HG03442 (cell line): ENCODE measurements around the gene SLC4A1AP.

Experiments used
- ATAC-seq: cut with Tn5 transposase; IDR thresholded peaks from one replicate; pipeline ENCODE4 v1.9.1; 2021; ENCODE audit warnings: mild to moderate bottlenecking, moderate library complexity; ENCODE audit not compliant: unreplicated experiment

Gene SLC4A1AP

DNA sequence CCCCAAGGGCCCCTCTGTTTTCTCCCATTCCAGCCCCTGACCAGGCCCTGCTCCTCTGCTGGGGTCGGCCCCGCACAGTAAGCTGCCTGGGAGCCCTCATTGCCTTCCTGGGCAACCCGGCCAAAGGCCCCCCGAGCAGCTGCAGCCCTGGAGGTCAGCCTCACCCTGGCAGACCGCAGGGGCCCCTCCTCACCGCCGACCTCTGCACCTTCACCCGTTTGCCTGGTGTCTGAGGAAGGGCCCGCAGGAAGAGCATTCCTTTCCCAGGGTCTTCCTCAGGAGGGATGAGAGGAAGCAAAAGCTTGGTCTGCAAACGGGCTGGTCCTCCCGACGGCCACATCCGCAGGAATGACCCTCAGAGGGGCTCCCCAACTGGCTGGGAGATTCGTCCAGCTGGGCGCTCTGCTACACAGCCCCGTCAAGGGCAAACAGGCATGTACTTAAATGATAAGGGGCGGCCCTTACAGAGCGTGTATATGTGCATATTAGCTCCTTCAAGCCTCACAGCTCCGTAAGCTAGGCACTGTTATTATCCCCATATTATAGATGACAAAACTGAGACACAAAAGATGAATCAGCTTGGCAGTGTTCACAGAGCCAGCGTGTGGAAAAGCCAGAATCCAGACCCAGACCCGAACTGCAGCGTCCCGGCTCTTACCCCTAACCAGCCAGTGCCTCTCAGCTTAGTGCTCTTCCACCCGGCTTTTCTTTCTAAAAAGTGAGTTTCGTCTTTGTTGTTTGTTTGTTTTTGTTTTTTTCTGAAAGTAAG is 52.8 kb downstream of the SLC4A1AP start:
- ATAC-seq = no peak

DNA sequence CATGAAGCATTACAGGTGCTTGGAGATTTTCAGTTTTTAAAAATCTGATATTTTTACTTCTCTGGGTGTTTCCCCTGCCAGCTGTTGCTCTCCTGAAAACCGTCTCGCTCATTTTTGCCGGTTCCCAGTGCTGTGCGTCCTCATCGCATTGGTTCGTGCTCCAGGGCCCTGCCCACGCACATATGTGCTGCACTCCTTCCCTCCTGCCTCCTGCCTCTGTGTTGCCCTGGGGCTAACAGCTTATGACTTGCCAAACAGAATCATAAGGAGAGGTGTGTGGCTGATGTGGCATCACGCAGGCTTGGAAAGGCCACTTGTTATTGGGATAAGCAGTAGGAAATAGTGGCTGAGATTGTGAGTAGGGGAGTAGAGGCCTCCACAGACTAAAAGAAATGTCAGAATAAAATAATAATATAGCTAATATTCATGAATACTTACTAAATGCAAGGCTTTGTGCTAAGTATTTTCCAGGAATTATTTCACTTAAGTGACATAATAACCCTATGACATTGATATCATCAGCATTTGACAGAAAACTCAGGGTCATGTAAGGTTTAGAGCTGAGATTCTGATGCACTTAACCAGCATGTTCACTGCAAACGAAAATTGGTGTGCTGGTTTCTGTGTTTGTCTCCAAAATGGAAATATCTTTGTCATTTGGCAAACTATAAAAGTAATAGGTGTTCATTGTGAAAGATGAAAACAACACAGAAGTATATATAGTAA is 53.5 kb downstream of the SLC4A1AP start:
- ATAC-seq = no peak

DNA sequence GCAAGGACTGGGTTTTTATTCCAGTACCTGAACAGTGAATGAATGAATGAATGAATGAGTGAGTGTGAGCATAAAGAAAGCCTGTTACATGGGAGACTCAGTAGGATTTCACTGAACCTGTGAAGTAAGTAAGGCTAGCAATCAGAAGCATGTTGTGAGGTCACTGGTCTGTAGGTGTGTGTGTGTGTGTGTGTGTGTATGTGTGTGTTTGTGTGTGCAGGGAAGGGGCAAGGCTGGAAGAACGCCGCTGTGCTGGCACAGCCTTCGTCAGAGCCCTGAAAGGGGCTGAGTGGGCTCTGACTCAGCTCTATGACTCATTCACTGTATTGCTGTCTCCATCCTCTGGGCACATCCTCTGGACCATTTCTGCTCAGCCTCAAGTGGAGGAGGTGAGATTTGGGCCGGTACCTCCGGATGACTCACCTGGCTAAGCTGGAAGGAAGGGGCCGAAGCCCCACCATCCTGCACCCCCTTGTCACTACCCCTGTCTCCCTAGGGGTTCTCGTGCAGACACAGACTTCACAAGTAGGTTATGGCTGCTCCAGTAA is 56.4 kb downstream of the SLC4A1AP start:
- ATAC-seq = no peak

DNA sequence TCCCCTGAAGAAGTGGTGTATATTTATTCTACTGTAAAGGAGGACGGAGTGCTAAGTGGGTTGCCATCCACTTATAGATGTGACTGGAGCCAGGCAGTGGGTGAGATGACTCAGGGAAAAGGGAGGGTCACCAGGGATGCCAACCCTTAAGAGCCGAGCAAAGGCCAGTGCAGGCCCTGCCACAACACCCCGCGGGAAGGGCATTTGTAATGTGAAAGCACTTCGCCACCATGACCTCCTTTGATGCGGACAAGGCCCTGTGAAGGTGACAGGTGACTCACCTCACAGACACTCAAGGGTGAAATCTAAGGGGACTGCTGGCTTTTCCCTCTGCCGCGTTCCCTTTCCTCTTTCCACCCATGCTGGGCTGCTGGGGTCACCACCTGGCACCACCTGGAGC is 57.6 kb downstream of the SLC4A1AP start:
- ATAC-seq = no peak

DNA sequence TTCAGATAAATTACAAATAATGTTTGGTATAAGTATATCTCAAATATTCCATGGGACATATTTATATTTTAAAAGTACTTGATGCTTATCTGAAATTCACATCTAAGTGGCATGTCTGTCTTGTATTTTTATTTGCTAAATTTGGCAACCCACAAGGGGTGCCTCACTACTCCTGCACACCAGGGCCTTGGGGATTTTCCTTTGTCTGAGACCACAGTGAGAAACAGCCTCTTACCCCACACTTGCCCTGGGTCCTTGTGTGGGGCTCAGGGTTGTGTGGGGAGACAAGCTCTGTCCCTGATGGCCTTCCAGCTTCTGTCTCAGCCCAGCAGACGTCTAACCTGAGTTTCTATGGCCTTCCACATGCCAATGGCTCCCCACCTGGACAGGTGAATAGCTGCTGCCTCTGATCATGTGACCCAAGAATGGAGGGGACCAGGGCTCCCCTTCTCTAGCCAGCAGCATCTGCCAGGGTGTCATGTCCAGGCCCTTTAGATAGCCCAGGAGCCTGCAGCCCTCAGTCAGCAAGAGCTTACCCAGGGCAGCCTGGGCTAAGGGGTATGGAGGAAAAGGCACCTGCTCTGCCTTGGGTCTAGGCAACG is 58.3 kb downstream of the SLC4A1AP start:
- ATAC-seq = no peak

DNA sequence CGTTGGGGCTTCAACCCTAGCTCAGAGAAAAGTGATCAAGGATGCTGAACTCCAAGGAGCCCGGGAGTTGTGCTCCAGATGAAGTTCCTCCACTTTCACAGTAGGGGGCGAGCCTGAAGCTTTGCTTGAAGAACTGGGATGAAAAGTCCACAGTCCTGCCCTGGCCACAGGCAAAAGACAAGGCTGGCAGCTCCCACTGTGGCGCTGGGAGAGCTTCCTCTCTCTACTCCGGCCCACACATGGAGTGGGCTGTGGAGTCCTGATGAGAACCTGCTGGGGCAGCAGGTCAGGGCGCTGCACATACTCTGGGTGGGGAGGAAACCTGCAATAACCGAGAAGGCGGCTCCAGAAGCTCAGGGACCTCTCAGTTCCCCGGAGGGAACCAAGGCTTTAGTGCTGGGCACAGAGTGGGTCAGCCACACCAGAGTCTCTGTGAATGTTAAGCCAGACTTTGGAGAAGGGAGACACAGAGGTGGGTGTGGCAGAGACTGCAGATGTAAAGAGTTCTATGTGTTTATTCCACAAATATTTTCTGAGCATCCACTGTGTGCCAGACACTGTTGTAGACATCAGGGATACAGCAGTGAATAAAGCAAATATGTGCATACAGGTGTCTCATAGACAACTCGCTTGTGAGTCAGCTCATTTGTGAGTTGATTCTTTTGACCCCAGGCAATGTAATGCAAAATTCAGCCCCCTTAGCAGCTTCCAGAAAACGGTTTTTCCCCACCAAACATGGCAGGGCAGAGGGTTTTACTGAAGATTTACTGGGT is 59.9 kb downstream of the SLC4A1AP start:
- no peak for ATAC-seq

DNA sequence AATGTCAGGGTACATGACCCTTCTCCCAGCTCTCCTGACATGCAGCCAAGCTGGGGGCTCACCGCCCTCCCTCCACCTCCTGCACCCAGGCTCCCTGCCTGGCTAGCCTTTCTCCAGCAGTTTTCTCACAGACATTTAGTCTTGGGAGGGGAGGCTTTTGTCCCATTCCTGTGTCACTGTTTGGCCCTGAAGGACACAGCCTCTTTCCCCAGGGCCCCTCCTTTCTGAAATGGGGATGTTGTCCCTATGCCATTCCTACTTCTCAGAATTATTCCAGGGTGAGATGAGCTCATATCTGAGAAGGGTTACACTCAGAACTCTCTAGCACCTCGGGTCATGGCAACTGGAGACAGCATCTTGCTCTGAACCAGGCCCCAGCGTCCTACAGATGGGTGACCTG is 60.5 kb downstream of the SLC4A1AP start:
- ATAC-seq = no peak

DNA sequence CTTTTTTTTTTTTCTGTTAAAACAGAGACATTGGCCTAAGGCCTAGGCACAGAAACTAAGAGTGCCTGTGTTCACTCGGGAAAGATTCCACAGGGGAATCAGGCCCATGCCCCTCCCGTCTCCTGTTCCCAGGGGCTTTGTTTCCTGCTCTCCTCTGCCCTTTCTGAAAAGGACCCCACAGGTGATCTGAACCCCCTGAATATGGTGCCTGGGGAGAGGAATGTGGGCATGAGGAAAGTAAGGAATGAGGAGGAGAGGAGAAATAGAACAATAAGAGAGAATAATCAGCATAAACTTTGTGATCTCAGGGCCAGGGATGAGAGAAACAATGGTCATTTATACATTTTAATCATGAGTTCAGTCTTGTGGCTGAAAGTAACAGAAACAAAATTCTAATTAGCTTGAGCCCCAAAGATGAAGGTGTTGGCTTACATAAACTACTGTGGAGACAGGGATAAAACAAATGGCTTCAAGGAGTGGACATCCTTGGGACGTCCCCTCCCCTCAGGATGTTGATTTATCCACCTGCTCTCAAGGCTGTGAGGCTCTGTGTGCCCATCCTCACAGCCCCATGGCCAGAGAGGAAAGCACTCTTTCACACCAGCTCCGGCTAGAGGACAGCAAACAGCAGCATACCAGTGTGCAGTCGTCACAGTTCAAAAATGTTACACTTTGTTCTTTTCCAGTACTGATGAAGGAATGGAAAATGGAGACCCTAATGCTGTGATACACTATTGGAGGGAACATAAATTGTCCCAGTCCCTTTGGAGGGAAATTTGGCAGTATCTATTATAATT is 61.4 kb downstream of the SLC4A1AP start:
- no peak for ATAC-seq

DNA sequence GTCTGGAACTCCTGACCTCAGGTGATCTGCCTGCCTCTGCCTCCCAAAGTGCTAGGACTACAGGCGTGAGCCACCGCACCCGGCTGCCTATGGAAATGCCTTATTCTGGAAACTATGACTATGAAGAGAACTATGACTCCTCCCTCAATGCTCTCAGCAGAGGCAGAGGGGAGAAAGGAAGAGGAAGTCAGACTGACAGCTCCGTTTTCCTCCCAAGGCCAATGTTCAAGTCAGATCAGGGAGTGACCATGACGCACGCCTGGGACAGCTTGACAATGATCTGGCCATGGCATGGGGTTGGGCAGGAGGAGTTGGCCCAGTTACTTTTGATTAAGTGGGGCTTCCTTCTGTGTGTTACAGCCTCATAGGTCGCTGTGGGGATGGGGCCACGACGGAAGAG is 63.6 kb downstream of the SLC4A1AP start:
- no peak for ATAC-seq

DNA sequence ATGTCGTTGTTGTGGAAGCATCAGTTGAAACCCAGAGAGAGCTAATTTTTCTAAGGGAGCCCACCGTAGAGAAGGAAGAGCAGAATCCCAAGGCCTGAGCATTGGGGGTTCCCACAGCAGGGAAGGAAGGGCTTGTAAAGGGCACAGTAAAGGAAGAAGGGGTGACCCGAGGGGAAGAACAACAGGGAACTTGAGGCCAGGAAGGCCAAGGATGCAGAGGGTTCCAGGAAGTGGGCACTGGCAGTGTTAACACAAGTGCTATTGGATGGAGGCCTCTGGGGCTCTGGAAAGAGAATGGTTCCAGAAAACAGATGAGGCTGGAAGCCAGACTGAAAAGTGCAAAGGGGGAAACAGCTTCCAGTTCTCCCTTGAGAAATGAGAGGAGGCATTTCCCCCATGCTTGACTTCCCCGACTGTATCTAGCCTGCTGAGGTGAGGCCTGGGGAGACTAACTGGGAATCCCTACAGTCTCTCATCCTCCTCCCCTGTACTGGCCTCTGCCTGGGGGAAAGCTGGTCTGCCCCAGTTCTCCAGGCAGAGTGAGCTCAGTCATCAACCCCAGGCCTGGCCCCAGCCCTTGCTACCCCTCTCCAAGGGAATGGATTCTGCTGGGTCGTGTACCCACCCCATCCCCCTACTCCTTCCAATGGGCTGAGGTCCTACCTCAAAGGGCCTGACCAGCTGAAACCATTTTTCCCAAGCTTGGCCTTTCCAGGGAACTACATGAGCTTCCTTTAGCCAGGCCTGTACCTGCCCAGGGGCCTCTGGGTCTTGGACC is 64.6 kb downstream of the SLC4A1AP start:
- ATAC-seq = no peak

DNA sequence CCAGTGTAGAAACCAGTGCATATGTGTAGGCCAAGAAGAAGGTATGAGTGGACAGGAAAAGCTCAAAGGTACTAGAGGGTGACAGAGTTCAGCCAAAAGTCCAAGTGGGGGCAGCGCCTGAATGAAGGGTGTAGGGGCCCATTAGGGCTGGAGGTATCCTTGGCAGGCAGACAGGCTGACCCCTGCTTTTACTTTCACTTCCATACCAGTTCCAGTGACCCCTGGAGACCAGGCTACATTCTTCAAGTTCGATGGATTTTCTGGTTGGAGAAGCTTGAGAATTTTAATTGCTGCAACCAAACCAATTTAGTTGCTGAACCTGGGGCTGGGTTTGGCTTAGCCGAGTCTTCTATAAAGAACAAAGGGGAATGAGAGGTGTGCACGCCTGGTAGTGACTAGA is 65.5 kb downstream of the SLC4A1AP start:
- ATAC-seq = no peak

DNA sequence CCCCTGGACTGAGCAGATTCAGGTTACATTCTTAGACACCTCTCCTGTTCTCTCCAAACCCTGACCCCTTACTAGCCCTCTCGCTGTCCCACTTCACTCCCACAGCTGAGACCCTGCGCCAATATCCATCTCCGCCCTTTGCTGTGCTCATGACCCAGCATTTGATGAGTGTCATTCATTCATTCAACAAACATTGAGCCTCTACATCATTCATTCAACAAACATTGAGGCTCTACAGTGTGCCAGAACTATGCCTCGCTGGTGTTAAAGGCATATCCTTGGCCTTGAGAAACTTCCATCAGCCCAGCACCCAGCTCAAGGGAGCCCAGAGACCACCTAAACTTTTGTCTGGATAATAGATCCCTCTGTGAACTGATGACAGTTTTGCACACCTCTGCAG is 65.9 kb downstream of the SLC4A1AP start:
- no peak for ATAC-seq

DNA sequence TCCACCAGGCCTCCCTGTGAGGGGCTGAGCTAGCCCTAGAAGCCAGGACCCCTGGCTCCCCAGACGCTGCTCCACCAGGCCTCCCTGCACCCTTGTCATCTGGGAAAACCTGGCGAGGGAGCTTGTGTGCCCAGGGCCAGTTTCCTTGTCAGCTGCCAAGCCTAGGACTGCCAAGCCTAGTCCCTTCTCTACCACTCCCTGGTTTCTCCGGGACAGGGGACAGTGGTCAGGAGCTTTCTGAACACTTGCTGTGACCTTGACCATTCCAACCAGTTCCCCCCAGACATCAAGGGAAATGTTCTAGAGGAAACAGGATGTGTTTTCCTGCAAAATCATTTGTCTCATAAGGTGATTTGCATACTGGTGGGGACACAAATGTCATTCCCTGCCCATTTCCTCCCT is 66.6 kb downstream of the SLC4A1AP start:
- no peak for ATAC-seq

DNA sequence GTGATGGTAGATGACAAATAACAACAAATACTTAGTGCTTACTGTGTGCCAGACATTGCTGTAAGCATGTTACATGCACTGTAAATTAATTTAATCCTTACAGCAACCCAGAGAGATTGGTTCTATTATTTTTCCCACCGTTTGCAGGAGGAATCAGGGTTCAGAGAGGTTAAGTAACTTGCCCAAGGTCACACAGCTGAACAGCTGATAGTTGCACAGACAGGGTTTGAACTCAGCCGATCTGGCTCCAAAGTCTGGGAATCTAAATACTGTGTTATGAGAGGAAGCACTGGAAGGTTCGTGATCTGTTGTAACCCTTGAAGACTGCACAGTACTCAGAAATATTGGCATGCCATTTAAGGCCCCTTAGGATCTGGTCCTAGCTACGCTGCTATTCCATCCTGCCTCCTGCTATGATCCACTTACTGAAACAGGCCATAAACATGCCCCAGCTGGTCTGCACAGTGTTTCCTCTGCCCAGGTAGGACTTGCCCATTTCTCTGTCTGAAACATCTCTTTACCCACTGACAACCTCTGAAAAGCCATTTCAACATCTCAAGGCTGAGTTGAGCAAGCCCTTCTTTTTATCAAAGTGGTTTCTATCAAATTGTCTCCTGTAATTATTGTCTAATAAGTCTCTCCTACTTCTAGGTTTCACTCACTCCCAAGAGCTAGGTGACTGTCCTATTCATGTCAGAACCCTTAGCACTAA is 67.4 kb downstream of the SLC4A1AP start:
- ATAC-seq = no peak

DNA sequence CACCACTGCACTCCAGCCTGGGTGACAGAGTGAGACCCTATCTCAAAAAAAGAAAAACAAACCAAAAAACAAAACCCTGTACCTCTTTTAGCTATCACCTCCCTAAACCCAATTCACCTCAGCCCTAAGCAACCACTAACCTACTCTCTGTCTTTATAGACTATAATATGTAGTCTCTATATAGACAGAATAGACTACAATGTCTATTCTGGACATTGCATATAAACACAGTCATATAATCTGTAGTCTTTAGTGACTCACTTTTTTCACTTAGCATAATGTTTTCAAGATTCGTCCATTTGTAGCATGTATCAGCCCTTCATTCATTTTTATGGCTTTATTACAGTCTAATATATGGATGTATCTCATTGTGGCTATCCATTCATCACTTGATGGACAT is 70.6 kb downstream of the SLC4A1AP start:
- no peak for ATAC-seq

DNA sequence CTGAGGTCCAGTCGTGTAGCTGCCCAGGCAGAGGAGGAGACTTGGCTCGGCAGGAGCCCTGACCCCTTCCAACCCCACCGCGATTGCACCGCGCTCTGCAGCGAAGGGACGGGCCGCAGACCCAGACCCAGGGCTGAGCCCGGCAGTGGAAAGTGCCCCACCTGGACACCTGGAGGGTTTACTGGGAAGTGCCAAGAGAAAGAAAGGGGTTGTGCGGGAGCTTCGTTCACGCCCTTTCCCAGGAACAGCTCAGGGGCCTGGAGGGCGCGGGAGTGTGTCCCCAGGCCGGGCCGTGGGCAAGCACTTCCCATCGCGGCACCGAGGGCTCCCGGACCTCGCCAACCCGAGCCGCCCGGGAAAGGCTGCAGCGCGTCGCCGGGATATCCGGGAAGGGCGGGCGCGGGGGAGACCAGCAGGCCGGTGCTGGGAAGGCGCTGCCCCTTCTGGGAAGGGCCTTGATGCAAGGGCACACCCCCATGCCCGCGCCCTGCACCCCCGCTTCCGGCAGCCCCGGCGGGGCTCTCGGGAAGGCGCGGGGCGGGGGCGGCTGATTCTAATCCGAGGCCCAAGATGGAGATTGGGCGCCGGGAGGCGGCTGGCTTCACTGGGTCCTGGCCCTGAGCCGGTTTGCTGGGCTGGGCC is 71.7 kb downstream of the SLC4A1AP start:
- ATAC-seq = no peak

DNA sequence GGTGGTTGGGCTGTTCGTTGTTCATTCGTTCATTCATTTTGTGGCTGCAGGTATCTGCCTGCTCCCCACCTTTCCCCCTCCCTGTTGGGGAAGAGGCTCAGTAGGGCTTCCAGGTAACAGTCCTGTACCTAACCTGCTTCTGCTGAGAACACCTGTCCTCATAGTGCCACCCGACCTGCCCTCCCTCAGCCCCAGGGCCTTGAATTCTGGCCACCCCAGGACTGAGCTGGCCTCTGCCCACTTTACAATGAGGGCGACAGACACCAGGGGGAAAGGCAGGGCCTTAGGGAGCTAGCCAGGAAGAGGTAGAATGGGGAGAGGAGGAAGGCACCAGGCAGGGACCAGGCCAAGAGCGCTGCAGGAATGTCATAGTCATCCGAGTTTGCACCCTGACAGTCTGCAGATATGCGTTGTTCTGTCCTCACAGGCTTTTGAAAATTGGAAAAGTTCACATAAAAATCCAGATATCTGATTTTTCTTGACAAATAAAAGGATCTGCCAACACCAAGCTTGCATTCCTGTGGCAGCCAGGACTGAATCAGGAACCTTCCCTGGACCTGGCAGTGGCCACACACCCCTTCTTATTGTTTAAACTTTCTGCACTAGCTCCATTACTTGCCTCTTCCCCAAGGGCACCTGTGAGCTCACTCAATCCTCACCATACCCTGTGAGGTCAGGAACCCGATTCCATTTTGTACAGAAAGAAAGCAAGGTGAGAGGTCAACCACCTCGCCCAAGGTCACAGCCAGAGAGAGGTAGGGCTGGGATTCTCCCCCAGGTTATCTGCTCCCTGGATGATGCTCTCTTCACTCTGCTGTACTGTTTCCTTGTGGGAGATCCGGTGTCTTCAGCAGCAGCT is 72.6 kb downstream of the SLC4A1AP start:
- ATAC-seq = no peak

DNA sequence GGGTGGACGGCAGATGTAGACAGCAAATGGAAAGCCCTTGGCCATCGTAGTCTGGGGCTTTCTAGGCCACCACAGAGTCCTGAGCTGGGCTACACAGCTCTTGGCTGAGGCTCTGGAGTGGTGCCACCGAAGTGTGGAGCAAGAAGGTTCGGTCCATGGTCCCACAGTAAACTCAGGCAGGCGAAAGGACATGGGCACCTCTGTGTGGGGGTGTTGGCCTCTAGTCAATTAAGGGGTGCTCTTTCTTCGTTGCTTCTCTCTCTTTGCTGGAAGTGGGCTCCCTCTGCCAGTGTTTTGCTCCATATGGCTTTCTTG is 73.2 kb downstream of the SLC4A1AP start:
- no peak for ATAC-seq
